ENCODE results near the gene DCLK3. TPM values are rescaled to one million over a fixed set of nuclear protein-coding genes. Genes with fewer than 3 reads are reported as not detected.

DCLK3 gene
- total and polyA plus RNA-seq, 10 of the 15 experiments (the other 5 are each of a cell fraction or from before 2014, with no cell fraction given), result not detected

DNA sequence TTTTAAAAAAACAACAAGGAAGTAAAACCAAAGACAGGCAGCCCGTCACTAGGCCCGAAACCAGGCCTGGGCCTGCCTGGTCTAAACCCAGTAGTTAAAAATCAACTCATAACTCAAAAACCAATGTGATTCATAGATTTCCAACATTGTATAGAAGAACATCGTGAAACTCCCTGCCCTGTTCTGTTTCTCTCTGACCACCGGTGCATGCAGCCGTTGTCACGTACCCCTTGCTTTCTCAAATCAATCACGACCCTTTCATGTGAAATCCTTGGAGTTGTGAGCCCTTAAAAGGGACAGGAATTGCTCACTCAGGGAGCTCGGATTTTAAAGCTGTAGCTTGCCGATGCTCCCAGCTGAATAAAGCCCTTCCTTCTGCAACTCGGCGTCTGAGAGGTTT, 89.5 kb downstream of the DCLK3 start:
- BruUV-seq (replicated peaks), result no TSS peak
- no peak overlapping the region for H3K4me3 ChIP-seq
- H2AFZ ChIP-seq (ENCODE audit: control insufficient read depth, low read depth, low read length), result no peak overlapping the region
- no peak overlapping the region for H3K27ac ChIP-seq (ENCODE audit: control insufficient read depth, insufficient read depth)
- ChIA-PET RAD21 (ENCODE audit: unreplicated experiment) (no interaction called here), CTCF (no interaction called here), SMC1A (ENCODE audit: uncharacterized antibody, unreplicated experiment) (interaction anchor here (1.0 kb wide), 1 partner anchor 9 kb away, joined by 3 read pairs; no protein-coding TSS in a partner anchor), POLR2A (no interaction called here)
- H3K4me2 ChIP-seq (ENCODE audit: control insufficient read depth, insufficient read depth), result no peak overlapping the region
- no peak overlapping the region for H3K9ac ChIP-seq (ENCODE audit: control insufficient read depth, insufficient read depth, low read length)
- TF ChIP-seq ATF7 (IDR thresholded peaks at IDR 0.05; ENCODE audit: low read depth) (no peak), YY1 (IDR thresholded peaks at IDR 0.05; ENCODE audit: low read depth, low read length) (no peak), RUNX3 (IDR thresholded peaks at IDR 0.05; ENCODE audit: low read length) (no peak), TARDBP (IDR thresholded peaks at IDR 0.05; ENCODE audit: borderline replicate concordance) (no peak), EED (IDR thresholded peaks at IDR 0.05; ENCODE audit: low read depth) (no peak), MTA2 (IDR thresholded peaks at IDR 0.05; ENCODE audit: low read depth) (no peak), RBBP5 (conservative IDR thresholded peaks at IDR 0.05) (no peak), MEF2A (IDR thresholded peaks at IDR 0.05; ENCODE audit: insufficient read depth, low read depth, low read length) (no peak), HCFC1 (IDR thresholded peaks at IDR 0.05; ENCODE audit: low read length) (no peak), TAF1 (IDR thresholded peaks at IDR 0.05; ENCODE audit: borderline replicate concordance, low read depth, low read length) (no peak), PML (IDR thresholded peaks at IDR 0.05; ENCODE audit: low read length) (no peak), CREM (IDR thresholded peaks at IDR 0.05; ENCODE audit: low read depth) (no peak), FOXK2 (IDR thresholded peaks at IDR 0.05) (no peak), GATAD2B (conservative IDR thresholded peaks at IDR 0.05; ENCODE audit: low read depth) (no peak), HDAC2 (IDR thresholded peaks at IDR 0.05) (no peak)
- TF ChIP-seq, protein P1, sequence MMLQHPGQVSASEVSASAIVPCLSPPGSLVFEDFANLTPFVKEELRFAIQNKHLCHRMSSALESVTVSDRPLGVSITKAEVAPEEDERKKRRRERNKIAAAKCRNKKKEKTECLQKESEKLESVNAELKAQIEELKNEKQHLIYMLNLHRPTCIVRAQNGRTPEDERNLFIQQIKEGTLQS (IDR thresholded peaks at IDR 0.05; ENCODE audit: borderline replicate concordance, extremely low read depth, low read depth, low read length), result no peak
- TF ChIP-seq, protein P2, sequence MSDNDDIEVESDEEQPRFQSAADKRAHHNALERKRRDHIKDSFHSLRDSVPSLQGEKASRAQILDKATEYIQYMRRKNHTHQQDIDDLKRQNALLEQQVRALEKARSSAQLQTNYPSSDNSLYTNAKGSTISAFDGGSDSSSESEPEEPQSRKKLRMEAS (IDR thresholded peaks at IDR 0.05; ENCODE audit: low read depth, low read length), result no peak
- TF ChIP-seq, protein P3, sequence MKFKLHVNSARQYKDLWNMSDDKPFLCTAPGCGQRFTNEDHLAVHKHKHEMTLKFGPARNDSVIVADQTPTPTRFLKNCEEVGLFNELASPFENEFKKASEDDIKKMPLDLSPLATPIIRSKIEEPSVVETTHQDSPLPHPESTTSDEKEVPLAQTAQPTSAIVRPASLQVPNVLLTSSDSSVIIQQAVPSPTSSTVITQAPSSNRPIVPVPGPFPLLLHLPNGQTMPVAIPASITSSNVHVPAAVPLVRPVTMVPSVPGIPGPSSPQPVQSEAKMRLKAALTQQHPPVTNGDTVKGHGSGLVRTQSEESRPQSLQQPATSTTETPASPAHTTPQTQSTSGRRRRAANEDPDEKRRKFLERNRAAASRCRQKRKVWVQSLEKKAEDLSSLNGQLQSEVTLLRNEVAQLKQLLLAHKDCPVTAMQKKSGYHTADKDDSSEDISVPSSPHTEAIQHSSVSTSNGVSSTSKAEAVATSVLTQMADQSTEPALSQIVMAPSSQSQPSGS (IDR thresholded peaks at IDR 0.05; ENCODE audit: low read length), result no peak
- TF ChIP-seq, protein P4, sequence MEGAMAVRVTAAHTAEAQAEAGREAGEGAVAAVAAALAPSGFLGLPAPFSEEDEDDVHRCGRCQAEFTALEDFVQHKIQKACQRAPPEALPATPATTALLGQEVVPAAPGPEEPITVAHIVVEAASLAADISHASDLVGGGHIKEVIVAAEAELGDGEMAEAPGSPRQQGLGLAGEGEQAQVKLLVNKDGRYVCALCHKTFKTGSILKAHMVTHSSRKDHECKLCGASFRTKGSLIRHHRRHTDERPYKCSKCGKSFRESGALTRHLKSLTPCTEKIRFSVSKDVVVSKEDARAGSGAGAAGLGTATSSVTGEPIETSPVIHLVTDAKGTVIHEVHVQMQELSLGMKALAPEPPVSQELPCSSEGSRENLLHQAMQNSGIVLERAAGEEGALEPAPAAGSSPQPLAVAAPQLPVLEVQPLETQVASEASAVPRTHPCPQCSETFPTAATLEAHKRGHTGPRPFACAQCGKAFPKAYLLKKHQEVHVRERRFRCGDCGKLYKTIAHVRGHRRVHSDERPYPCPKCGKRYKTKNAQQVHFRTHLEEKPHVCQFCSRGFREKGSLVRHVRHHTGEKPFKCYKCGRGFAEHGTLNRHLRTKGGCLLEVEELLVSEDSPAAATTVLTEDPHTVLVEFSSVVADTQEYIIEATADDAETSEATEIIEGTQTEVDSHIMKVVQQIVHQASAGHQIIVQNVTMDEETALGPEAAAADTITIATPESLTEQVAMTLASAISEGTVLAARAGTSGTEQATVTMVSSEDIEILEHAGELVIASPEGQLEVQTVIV (IDR thresholded peaks at IDR 0.05; ENCODE audit: borderline replicate concordance, partially characterized antibody), result no peak
- TF ChIP-seq, protein P5, sequence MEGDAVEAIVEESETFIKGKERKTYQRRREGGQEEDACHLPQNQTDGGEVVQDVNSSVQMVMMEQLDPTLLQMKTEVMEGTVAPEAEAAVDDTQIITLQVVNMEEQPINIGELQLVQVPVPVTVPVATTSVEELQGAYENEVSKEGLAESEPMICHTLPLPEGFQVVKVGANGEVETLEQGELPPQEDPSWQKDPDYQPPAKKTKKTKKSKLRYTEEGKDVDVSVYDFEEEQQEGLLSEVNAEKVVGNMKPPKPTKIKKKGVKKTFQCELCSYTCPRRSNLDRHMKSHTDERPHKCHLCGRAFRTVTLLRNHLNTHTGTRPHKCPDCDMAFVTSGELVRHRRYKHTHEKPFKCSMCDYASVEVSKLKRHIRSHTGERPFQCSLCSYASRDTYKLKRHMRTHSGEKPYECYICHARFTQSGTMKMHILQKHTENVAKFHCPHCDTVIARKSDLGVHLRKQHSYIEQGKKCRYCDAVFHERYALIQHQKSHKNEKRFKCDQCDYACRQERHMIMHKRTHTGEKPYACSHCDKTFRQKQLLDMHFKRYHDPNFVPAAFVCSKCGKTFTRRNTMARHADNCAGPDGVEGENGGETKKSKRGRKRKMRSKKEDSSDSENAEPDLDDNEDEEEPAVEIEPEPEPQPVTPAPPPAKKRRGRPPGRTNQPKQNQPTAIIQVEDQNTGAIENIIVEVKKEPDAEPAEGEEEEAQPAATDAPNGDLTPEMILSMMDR (IDR thresholded peaks at IDR 0.05 in 2 of 3, conservative IDR thresholded peaks at IDR 0.05 in 1 of 3; ENCODE audit: control insufficient read depth in 2 of 3, extremely low read depth in 1 of 3, insufficient read depth in 1 of 3, low read depth in 3 of 3, low read length in 3 of 3), result no peak
- no peak for DNase-seq (ENCODE audit: low read depth, low spot score)
- in situ Hi-C loops (cut with MboI) (no loop called here), intact Hi-C loops (cut with micrococcal nuclease; ENCODE audit: unreplicated experiment) (no loop called here)
- WGBS (ENCODE audit: insufficient coverage, insufficient replicate concordance, low lambda C conversion rate, missing lambda C conversion rate), result 28% methylated on average over 11 of the region's 11 CpGs
- no peaks in the 10 kb centered on the region for H3K36me3 ChIP-seq (ENCODE audit: control insufficient read depth in 2 of 2, insufficient read depth in 2 of 2, low read length in 1 of 2)
- no peak for FAIRE-seq
- ATAC-seq, result no peak
- H3K9me3 ChIP-seq (replicated peaks; ENCODE audit: control insufficient read depth, insufficient read depth, low read length), result peaks cover 4% of the 10 kb centered on the region; the same call in 2 of the 3 replicates
- H4K20me1 ChIP-seq (ENCODE audit: control insufficient read depth, insufficient read depth), result no peaks in the 10 kb centered on the region
- H3K4me1 ChIP-seq (ENCODE audit: control insufficient read depth, insufficient read depth, low read length), result 0 out of 2 replicates have a peak, but pooled peaks cover 2% of the 10 kb centered on the region
- no peaks in the 10 kb centered on the region for H3K79me2 ChIP-seq (ENCODE audit: control insufficient read depth, insufficient read depth, low read length)
- H3K27me3 ChIP-seq (replicated peaks in 1 of 2; ENCODE audit: control insufficient read depth in 2 of 2, insufficient read depth in 2 of 2, low read length in 1 of 2), result no peaks in the 10 kb centered on the region
